SJCRH30 (cell line): Measurements from ENCODE around the gene ULK4. TPM values are rescaled to one million over a fixed set of nuclear protein-coding genes. Genes with fewer than 3 reads are reported as not detected.
A peak's percentile ranks its signal among the peaks of the same experiment; 100 is the strongest.
"Not testable (repeated sequence)": the region's sequence is repeated elsewhere in the genome, so short reads cannot be mapped to it uniquely, and the experiment has no call there.

ENCODE experiments used
- DNase-seq, 2 experiments: peaks; one replicate each; pipeline ENCODE4 v3.0.0-alpha.2; 2015 to 2020
- H3K27ac ChIP-seq: fragments of 250-450 bp; sonication (Bioruptor Pico); 2 replicates; pipeline ENCODE4 v1.5.1; 2020; ENCODE audit warnings: mild to moderate bottlenecking, moderate library complexity
- H3K27me3 ChIP-seq: fragments of 250-450 bp; sonication (Bioruptor Pico); 2 replicates; pipeline ENCODE4 v1.5.1; 2020; ENCODE audit warnings: mild to moderate bottlenecking, moderate library complexity
- H3K36me3 ChIP-seq: fragments of 250-450 bp; sonication (Bioruptor Pico); 2 replicates; pipeline ENCODE4 v1.5.1; 2020; ENCODE audit warnings: mild to moderate bottlenecking, moderate library complexity
- H3K4me1 ChIP-seq: fragments of 250-450 bp; sonication (Bioruptor Pico); 2 replicates; pipeline ENCODE4 v1.5.1; 2020; ENCODE audit warnings: mild to moderate bottlenecking, moderate library complexity
- H3K4me3 ChIP-seq: fragments of 250-450 bp; sonication (Bioruptor Pico); 2 replicates; pipeline ENCODE4 v1.5.1; 2020; ENCODE audit warnings: mild to moderate bottlenecking, moderate library complexity
- H3K9me3 ChIP-seq: fragments of 250-450 bp; sonication (Bioruptor Pico); replicated peaks from 2 replicates; pipeline ENCODE4 v1.5.1; 2020; ENCODE audit warnings: mild to moderate bottlenecking, moderate library complexity
- total RNA-seq: library from RNA; depleted of rRNA; stranded (reverse); fragments of >200 nt; shearing (Covaris generic); gene quantifications from 2 replicates; pipeline ENCODE4 v1.2.3, GENCODE V29; 2014

ULK4 gene
- total RNA-seq, 1 experiment from 2014 or later, result 6.4 TPM

GRCh38 chr3:41977401-41977800 lies 15.5 kb upstream of the ULK4 start:
- DNase-seq, H3K4me1 ChIP-seq, H3K27me3 ChIP-seq, H3K4me3 ChIP-seq, H3K36me3 ChIP-seq, H3K27ac ChIP-seq, H3K9me3 ChIP-seq: not testable (repeated sequence)

GRCh38 chr3:41975416-41976103 lies 13.7 kb upstream of the ULK4 start:
- H3K36me3 ChIP-seq, result no peaks in the 10 kb centered on the region
- no peak overlapping the region for H3K27ac ChIP-seq
- H3K4me3 ChIP-seq, result no peak overlapping the region
- H3K9me3 ChIP-seq, result no peaks in the 10 kb centered on the region
- H3K4me1 ChIP-seq, result no peaks in the 10 kb centered on the region
- no peak for DNase-seq
- no peaks in the 10 kb centered on the region for H3K27me3 ChIP-seq

- no peak overlapping the region for H3K4me3 ChIP-seq
- H3K27ac ChIP-seq, result no peak overlapping the region
- H3K4me1 ChIP-seq, result no peaks in the 10 kb centered on the region
- no peaks in the 10 kb centered on the region for H3K36me3 ChIP-seq
- H3K9me3 ChIP-seq, result no peaks in the 10 kb centered on the region
- DNase-seq, result no peak
- no peaks in the 10 kb centered on the region for H3K27me3 ChIP-seq
These were observed 12.3 kb upstream of the ULK4 start for GRCh38 chr3:41974223-41974622.

DNA sequence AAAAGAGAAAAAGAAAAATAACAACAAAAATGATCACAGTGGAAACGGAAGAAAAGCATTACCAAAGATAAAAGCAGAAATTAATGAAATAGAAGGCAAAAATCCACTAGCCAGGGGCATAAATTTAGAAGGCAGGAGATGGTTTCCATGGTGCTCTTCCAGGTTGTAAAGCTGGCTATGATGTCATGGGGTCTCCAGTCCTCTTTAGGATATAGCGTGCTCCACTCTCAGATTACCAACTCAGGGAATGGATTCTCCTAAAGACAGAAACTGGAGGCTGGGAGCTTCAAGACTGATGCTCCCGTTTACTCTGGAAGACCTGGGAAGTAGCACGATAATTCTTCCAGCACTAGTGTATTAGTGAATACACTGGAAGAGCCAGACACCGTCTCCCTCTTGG lies 10.9 kb upstream of the ULK4 start:
- no peak for DNase-seq
- Histone ChIP-seq H3K4me3 (no peak overlapping the region), H3K36me3 (no peaks in the 10 kb centered on the region), H3K9me3 (no peaks in the 10 kb centered on the region), H3K4me1 (no peaks in the 10 kb centered on the region), H3K27me3 (no peaks in the 10 kb centered on the region), H3K27ac (no peak overlapping the region)

DNA sequence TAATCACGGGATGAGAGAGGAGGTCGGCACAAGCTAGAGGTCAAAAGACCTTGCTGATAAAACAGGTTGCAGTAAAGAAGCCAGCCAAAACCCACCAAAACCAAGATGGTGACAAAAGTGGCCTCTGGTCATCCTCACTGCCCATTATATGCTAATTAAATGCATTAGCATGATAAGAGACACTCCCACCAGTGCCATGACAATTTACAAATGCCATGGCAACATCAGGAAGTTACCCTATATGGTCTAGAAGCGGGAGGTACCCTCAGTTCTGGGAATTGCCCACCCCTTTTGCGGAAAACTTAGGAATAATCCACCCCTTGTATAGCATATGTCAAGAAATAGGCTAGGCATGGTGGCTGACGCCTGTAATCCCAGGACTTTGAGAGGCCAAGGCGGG lies 4.3 kb upstream of the ULK4 start:
- DNase-seq, result no peak
- Histone ChIP-seq H3K27me3 (no peaks in the 10 kb centered on the region), H3K9me3 (no peaks in the 10 kb centered on the region)

DNA sequence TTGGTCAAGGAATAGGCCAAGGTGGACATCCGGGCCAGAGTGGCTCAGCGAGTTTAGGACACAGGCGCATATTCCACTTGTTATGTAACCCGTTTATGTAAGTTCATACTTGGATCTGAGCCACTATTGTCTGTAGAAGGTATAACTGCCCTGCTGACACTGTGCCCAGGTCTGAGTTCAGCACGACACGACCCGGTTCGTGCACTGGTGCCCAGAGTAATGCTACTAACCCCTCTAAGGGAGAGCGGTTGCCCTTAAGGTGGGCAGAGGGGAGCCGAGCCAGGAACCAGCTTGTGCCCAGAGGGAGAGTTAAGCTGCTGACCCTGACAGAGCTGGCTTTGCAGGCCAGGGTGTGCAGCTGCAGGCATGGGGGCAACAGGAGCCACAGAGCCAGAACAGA lies 1.9 kb upstream of the ULK4 start:
- H3K27me3 ChIP-seq, result no peaks in the 10 kb centered on the region
- no peak for DNase-seq
- H3K27ac ChIP-seq, result no peak overlapping the region
- no peak overlapping the region for H3K4me3 ChIP-seq
- no peaks in the 10 kb centered on the region for H3K9me3 ChIP-seq
- H3K4me1 ChIP-seq, result no peaks in the 10 kb centered on the region
- H3K36me3 ChIP-seq, result no peaks in the 10 kb centered on the region

More for the DNA sequence above, 4.3 kb upstream of the ULK4 start:
- no peak overlapping the region for H3K4me3 ChIP-seq
- H3K4me1 ChIP-seq, result no peaks in the 10 kb centered on the region
- H3K36me3 ChIP-seq, result no peaks in the 10 kb centered on the region
- no peak overlapping the region for H3K27ac ChIP-seq

GRCh38 chr3:41960826-41961750 lies 815 bp downstream of the ULK4 start:
- peak overlapping the region; percentile 32; the same call in 1 of the 2 replicates for H3K27ac ChIP-seq
- H3K9me3 ChIP-seq, result no peaks in the 10 kb centered on the region
- peak; percentile 1 to 45 for DNase-seq
- no peaks in the 10 kb centered on the region for H3K4me1 ChIP-seq
- H3K27me3 ChIP-seq, result no peaks in the 10 kb centered on the region
- H3K36me3 ChIP-seq, result no peaks in the 10 kb centered on the region
- peak overlapping the region; percentile 86 for H3K4me3 ChIP-seq

DNA sequence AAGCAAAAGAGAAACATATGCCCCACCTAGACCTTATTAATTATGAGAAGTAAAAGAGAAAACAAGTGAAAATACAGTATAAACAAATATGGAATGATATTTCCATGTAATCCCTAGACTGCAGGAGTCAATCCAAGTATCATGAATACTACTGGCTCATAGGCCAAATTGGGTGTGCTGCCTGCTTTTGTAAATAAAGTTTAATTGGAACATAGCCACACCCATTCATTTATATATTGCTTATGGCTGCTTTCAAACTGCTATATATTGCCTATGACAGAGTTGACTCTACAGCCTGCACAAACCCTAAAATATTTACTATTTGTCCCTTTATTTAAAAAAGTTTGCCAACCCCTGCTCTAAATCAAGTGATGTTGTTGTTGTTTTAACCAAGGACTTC lies 5.3 kb downstream of the ULK4 start:
- Histone ChIP-seq H3K27ac (no peak overlapping the region), H3K9me3 (no peaks in the 10 kb centered on the region), H3K4me3 (no peak overlapping the region), H3K27me3 (no peaks in the 10 kb centered on the region), H3K4me1 (no peaks in the 10 kb centered on the region), H3K36me3 (no peaks in the 10 kb centered on the region)
- DNase-seq, result no peak

- Histone ChIP-seq H3K27me3 (no peaks in the 10 kb centered on the region), H3K4me1 (no peaks in the 10 kb centered on the region), H3K36me3 (no peaks in the 10 kb centered on the region), H3K9me3 (no peaks in the 10 kb centered on the region), H3K4me3 (no peak overlapping the region), H3K27ac (no peak overlapping the region)
- DNase-seq, result no peak
These were observed 6.7 kb downstream of the ULK4 start for GRCh38 chr3:41955192-41955591.

- Histone ChIP-seq H3K4me3 (no peak overlapping the region), H3K9me3 (no peaks in the 10 kb centered on the region), H3K27ac (no peak overlapping the region), H3K4me1 (no peaks in the 10 kb centered on the region), H3K36me3 (no peaks in the 10 kb centered on the region), H3K27me3 (no peaks in the 10 kb centered on the region)
- DNase-seq, result no peak
These were observed 18.5 kb downstream of the ULK4 start for GRCh38 chr3:41943311-41943843.

DNA sequence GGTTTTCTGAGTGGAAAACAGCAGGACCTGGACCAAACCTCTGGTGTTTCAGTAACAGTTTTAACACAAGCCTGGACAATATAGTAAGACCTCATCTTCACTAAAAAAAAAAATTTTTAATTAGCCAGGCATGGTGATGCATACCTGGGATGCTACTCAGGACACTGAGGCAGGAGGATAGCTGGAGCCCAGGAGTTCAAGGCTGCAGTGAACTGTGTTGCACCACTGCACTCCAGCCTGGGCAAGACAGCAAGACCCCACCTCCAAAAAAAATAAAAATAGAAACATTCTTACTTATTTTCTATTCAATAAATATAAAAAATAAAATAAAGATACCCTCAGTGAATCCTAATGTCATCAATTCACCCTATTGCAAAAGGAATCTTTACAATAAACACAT lies 21.5 kb downstream of the ULK4 start:
- no peak for DNase-seq
- H3K9me3 ChIP-seq, result no peaks in the 10 kb centered on the region
- no peak overlapping the region for H3K27ac ChIP-seq
- H3K4me1 ChIP-seq, result no peaks in the 10 kb centered on the region
- H3K4me3 ChIP-seq, result no peak overlapping the region
- H3K36me3 ChIP-seq, result no peaks in the 10 kb centered on the region
- H3K27me3 ChIP-seq, result no peaks in the 10 kb centered on the region

- DNase-seq, result no peak
- H3K4me1 ChIP-seq, result no peaks in the 10 kb centered on the region
- H3K4me3 ChIP-seq, result no peak overlapping the region
- H3K27me3 ChIP-seq, result no peaks in the 10 kb centered on the region
- no peaks in the 10 kb centered on the region for H3K9me3 ChIP-seq
- no peak overlapping the region for H3K27ac ChIP-seq
- H3K36me3 ChIP-seq, result no peaks in the 10 kb centered on the region
These were observed 25.5 kb downstream of the ULK4 start for GRCh38 chr3:41936384-41936783.

GRCh38 chr3:41933154-41933676 lies 28.7 kb downstream of the ULK4 start:
- Histone ChIP-seq H3K27ac (no peak overlapping the region), H3K27me3 (no peaks in the 10 kb centered on the region), H3K9me3 (no peaks in the 10 kb centered on the region), H3K36me3 (no peaks in the 10 kb centered on the region), H3K4me1 (no peaks in the 10 kb centered on the region), H3K4me3 (no peak overlapping the region)
- DNase-seq, result no peak

- no peak overlapping the region for H3K27ac ChIP-seq
- no peak overlapping the region for H3K4me3 ChIP-seq
- no peaks in the 10 kb centered on the region for H3K36me3 ChIP-seq
- H3K4me1 ChIP-seq, result no peaks in the 10 kb centered on the region
- no peaks in the 10 kb centered on the region for H3K27me3 ChIP-seq
- DNase-seq, result no peak
- H3K9me3 ChIP-seq, result no peaks in the 10 kb centered on the region
These were observed 29.4 kb downstream of the ULK4 start for GRCh38 chr3:41932464-41932863.

DNA sequence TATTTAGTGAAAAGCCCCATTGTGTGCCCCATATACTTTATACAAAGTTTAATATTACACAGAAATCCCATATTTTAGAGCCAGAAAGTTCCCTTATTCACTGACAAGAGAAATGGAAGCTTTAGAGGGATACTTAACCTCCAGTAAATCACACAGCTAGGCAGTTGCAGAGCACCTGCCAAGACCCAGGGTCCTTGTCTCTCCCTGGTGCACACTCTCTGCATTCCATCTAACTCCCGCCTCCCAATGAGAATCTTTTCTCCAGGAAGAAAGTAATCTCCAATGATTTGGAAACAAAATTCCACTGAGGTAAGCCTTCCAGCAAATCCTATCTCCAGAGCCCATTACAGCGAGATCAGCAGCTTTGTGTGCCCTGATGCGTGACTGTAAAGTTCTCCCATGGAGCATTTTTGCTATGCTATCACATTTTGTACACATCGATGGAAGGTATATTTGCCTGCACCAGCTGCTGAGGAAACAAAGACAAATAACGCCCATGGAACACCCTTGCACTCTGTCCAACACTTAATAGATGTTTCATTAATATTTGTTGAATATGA lies 41.4 kb downstream of the ULK4 start:
- Histone ChIP-seq H3K27me3 (no peaks in the 10 kb centered on the region), H3K4me1 (no peaks in the 10 kb centered on the region), H3K4me3 (no peak overlapping the region), H3K36me3 (no peaks in the 10 kb centered on the region), H3K9me3 (no peaks in the 10 kb centered on the region), H3K27ac (no peak overlapping the region)
- no peak for DNase-seq
